ENCODE measurements around the gene CKS2.
"Not testable (repeated sequence)": the region's sequence is repeated elsewhere in the genome, so short reads cannot be mapped to it uniquely, and the experiment has no call there.

The CKS2 gene

DNA sequence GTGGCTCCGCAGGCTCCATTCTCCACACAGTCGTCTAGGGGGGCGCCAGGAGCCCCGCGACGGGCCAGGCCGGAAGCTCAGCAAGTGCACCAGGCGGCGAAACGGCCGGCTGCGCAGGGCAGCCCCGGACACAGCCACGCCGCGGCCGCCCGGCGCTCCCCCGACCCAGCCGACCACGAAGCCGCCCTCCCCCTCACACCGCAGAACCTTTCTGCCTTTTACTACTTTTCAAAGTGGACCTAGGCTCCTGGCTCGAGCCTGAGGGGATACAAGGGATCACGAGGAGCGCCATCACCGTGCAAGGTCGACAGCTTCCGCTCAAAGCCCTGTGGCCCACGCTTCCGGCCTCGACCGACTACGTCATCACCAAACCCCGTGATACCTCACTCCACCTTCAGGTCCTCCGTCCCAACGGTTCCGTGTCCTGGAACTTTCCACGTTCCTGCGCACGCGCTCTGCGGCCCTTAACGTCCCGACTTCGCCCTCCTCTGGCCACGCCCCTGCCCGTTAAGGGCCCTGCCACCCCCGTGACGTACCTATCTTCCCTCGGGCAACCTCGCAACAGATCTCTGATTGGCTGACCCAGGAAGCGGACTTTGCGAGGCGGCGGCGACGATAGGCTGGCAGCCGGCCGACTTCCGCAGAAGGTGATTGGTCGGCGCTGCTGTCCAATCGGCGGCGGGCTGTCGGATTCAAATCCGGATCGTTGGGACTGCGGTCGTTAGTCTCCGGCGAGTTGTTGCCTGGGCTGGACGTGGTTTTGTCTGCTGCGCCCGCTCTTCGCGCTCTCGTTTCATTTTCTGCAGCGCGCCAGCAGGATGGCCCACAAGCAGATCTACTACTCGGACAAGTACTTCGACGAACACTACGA is at the start of gene CKS2:
Gene CKS2 (plus strand): TSS at position 721 of the 871 bp plus-strand sequence. CDS start 98 bp downstream, at position 819.
- DNase-seq: peak; percentile 100

DNA sequence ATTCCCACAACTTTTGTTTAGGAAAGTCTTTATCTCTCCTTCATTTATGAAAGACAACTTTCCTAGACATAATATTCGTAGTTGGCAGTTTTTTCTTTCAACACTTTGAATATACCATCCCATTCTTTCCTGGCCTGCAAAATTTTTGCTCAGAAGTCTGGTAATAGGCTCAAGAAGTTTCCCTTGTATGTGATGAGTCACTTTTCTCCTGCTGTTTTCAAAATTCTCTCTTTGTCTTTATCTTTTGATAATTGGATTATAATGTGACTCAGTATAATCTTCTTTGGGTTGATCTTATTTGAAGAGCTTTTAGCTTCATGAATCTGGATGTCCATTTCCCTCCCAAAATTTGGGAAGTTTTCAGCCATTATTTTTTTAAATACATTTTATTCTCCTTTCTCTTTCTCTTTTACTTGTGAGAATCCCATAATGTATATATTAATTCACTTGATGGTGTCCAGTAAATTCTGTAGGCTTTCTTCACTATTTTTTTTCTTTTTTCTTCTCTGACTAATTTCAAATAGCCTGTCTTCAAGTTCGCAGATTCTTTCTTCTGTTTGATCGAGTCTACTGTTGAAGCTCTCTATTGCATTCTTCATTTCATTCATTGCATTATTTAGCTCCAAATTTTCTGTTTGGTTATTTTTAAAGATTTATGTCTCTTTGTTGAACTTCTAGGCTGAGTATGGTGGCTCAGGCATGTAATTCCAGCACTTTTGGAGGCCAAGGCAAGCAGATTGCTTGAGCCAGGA is 37.3 kb upstream of the CKS2 start:
- DNase-seq: no peak

DNA sequence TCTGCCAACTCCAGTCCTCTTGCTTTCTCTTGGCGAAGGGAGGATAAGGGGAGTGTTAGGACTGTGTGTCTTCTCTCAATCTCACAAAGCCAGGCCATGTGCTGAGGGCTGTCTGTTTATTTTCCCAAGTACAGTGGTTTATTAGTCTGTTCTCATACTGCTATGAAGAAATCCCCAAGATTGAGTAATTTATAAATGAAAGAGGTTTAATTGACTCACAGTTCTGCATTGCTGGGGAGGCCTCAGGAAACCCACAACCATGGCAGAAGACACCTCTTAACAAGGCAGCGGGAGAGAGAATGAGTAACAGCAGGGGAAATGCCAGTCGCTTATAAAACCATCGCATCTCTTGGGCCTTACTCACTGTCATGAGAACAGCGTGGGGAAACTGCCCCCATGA is 36.2 kb upstream of the CKS2 start:
- no peak for DNase-seq

DNA sequence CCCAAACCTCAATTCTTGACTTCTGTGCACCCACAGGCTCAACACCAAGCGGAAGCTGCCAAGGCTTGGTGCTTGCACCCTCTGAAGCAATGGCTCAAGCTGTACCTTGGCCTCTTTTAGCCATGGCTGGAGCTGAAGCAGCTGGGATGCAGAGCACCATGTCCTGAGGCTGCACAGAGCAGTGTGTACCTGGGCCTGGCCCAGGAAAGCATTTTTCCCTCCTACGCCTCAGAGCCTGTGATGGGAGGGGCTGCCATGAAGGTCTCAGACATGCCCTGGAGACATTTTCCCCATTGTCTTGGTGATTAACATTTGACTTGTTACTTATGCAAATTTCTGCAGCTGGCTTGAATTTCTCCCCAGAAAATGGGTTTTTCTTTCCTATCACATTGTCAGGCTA is 35.0 kb upstream of the CKS2 start:
- not testable (repeated sequence) for DNase-seq

DNA sequence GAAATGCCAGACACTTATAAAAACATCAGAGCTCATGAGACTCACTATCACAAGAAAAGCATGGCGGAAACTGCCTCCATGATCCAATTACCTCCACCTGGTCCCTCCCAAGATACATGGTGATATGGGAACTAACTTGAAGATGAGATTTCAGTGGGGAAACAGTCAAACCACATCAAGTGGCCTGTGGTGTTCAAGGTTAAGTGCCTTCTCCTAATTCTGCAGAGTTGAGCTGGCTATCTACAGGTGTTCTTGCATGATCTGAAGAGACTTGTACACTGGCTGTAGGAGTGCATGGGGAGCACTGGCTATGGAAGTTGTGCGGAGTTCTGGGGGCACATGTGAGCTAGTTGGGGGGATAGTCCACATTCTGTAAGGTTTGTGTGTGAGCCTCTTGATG is 34.0 kb upstream of the CKS2 start:
- no peak for DNase-seq

DNA sequence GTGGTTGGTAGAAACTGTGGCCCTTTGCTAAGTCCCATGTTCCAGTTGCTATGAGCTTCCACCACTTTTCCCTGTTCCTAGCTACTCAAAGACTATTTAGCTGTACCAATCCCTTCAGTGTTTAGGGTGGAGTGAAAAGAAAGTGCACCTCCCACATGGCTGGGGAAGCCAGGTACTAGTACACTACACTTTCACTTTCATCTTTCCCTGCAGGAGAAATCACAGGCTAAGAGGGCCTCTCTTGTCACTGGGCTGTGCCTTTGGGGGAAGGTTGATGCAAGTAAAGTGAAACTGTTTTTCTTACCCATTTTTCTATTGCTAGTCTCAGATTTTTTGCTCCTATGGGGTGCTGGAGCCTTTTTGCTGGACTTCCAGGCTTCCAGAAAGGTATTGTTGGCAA is 33.5 kb upstream of the CKS2 start:
- DNase-seq: no peak

DNA sequence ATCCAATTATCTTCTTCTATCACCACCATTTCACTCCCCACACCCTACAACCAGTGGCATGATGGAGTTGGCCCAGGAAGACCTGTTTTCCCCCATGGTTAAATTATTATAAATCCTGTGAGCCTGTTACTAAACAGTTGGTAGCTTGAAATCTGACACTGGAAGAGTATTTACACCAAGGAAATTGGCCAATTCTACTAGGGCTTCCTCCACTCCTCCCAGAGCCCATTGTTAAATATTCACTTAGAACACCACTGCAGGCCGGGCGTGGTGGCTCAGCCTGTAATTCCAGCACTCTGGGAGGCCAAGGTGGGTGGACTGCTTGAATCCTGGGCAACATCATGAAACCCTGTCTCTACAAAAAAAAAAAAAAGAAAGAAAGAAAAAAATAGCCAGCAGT is 32.4 kb upstream of the CKS2 start:
- no peak for DNase-seq

DNA sequence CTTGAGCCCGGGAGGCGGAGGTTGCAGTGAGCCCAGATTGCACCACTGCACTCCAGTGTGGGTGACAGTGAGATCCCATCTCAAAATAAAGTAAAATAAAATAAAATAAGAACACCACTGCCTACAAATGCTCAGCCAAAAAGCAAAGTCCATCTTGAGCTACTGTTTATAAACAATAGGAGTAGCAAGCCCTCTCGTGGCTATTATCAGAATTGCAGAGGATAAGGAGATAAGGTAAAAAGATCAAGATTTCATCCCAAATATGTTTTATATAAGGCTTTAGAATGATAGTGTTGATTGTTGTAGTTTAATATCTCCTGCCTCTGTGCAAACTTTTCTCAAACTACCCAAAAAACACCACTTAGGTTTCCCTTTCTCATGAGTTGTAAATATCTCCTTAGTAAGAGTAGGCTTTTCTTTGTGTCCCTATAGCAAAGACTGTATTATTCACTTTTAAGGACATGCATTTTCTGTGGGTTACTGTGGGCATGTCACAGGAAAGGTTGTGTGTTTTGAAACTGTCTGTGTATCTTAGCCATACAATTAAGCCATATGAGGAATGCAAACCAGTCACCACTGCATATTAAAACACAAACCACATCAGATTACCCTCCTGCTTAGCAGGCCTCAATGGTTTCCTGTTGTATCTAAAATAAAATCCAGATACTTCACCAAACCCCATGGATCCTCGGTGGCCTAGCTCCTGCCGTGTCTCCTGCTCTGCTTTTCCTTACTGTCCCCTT is 31.8 kb upstream of the CKS2 start:
- DNase-seq: peak; percentile 43

DNA sequence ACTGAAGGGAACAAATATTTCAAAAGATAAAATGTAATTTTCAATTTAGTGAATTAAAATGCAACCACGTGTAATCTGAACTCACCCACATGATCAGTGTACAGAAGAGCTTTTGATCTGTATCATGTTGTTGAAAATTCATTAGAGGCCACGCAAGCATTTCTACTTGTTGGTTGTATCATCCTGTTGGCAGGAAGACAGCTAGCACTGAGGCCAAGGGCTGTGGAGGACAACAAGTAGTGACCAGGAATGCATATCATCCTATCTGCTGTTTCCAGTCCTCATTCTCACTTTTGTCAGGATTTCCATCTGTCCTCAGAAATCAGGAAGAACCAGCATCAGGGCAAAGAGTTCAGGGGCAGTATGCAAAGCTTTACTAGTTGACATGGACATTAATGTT is 29.9 kb upstream of the CKS2 start:
- DNase-seq: no peak

DNA sequence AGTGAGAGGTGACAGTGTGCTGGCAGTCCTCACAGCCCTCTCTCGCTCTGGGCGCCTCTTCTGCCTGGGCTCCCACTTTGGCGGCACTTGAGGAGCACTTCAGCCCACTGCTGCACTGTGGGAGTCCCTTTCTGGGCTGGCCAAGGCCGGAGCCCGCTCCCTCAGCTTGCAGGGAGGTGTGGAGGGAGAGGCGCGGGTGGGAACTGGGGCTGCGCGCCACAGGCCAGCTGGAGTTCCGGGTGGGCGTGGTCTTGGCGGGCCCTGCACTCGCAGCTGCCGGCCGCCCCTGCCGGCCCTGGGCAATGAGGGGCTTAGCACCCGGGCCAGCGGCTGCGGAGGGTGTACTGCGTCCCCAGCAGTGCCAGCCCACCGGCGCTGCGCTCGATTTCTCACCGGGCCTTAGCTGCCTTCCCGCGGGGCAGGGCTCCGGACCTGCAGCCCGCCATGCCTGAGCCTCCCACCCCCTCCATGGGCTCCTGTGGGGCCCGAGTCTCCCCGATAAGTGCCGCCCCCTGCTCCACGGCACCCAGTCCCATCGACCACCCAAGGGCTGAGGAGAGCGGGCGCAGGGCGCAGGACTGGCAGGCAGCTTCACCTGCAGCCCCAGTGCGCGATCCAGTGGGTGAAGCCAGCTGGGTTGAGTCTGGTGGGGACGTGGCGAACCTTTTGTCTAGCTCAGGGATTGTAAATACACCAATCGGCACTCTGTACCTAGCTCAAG is 28.6 kb upstream of the CKS2 start:
- DNase-seq: not testable (repeated sequence)

DNA sequence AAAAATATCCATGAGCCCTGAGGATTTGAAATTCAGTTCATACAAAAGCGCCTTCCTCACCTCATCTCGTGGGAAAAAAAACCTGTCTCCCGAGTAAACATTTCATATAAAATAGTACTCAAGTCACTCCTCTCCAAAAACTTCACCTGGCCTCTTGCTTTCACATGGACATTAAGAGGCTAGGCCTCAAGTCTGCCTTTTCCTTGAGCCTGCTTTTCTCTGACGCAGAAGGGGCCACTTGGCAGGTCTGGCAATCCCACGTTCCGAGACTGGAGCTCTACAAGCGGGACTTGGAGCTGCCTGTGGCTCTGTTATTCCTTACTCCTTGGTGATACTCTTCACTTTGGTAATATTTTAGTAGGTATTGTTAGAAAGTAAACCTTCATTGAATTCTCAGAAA is 26.9 kb upstream of the CKS2 start:
- no peak for DNase-seq

DNA sequence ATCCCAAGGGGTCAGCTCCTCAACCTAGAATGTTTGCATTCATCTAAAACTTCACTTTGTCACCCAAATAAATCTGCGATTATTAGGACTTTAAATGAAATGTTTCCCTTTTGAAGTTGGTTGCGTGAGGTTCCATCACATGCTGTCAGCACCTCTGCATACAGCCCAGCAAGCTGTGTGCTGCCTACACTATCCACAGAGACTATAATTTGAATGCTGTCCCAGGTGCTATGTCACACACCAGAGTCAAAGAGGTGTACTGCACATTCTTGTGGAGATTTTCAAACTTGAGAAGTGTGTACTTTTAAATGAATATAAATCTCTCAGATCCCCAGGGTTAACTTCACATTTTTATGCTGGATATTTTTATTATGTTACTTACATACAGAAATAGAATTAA is 19.3 kb upstream of the CKS2 start:
- no peak for DNase-seq

DNA sequence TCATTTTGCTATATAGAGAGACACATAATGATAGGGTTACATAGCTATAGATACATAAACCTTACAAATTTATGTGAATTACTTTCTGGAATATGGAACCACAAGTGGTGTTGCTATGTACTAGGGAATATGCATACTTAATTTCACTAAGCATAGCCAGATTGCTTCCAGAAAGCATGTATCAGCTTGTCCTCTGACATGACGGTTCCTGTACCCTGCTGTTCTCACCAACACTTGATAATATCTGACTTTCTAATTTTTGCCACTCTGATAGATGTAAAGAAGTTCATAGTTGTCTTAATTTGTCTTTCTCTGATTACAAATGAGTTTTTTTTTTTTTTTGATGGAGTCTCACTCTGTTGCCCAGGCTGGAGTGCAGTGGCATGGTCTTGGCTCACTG is 18.0 kb upstream of the CKS2 start:
- DNase-seq: no peak

DNA sequence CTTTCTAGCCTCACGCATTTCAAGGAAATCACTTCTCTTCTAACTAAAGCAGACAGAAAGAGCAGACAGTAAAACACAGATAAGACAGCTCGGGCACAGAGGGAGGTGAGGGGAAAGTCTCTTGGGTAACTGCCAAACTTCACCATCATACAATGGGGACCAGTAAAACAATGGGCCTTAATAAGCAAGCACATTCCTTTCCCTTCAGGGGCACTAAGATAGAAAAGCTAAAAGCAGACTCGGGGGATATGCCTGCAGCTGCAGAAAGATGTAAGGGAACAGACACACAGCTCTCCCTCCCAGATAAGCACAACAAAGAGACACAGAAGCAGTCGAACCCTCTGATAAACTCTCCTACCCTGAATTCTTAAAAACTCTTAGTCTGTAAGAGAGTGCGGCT is 15.6 kb upstream of the CKS2 start:
- peak; percentile 17 for DNase-seq

DNA sequence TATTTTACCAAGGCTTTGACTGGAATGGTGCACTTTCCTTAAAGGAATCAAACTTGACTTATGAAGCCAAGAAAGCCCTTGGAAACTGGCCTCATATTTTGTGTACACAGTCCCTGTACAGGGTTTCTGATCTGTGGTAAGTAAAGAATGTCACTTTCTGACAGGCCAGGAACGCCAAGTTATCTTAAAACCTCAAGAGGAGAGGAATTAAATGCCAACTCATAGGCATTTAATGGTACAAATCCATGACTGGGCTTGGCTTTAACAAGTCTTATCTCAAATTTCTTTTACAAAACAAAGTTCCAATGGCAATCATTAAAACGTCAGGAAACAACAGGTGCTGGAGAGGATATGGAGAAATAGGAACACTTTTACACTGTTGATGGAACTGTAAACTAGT is 9.0 kb upstream of the CKS2 start:
- DNase-seq: not testable (repeated sequence)

DNA sequence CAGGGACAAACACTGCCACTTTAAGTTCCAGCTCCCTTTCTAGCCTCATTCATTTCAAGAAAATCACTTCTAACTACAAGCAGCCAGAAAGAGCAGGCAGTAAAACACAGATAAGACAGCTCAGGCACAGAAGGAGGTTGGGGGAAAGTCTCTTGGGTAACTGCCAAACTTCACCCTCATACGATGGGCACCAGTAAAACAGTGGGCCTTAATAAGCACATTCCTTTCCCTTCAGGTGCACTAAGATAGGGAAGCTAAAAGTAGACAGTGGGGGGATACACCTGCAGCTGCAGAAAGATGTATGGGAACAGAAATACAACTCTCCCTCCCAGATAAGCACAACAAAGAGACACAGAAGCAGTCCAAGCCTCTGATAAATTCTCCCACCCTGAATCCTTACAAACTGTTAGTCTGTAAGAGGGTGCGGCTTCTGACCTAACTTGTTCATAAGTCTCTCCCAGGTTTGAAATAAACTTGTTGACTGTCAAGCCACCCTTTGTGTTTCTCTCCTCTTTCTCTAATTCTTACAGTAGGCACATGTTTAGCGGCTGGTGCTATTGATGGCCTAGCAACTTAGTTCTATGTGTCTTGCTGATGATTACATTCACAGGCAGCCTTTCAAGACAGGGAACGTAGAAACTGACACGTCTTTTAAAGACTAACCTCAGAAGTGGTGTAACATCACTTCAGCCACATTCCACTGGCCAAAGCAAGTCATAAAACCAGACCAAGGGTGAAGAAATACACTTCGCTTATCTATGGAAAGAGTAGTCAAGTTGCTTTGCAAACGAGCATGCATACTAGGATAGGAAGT is 6.8 kb upstream of the CKS2 start:
- no peak for DNase-seq

DNA sequence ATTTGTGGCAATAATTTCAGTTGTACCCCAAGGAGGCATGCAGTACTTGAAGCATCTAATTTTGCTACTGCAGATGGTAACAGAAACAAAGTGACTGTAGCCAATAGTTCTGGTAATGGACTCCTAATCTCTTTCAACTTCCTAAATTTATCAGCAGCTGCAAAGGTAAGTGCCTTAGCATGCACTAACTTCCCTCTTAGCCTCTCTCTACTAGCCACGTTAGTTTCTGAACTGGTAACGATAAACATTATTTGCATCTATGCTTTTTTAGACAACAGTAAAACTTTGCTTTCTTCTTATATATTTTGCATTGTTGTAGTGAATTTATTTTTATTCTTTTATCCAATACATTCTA is 6.2 kb upstream of the CKS2 start:
- no peak for DNase-seq

DNA sequence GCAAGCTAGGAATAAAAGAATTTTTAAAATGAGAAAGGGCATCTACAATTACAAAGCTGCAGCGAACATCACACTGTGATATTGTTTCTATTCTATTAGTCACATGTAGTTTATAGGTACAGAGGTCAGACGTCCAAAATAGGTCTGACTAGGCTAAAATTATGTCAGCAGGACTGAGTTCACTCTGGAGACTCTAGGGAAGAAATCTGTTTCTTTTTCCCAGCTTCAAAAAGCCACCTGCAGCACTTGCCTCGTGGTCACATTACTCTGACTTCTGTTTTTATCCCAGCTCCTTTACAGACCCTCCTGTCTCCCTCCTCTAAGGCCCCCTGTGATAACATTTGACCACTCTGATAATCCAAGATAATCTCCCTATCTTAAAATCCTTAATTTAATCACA is 5.1 kb upstream of the CKS2 start:
- no peak for DNase-seq

DNA sequence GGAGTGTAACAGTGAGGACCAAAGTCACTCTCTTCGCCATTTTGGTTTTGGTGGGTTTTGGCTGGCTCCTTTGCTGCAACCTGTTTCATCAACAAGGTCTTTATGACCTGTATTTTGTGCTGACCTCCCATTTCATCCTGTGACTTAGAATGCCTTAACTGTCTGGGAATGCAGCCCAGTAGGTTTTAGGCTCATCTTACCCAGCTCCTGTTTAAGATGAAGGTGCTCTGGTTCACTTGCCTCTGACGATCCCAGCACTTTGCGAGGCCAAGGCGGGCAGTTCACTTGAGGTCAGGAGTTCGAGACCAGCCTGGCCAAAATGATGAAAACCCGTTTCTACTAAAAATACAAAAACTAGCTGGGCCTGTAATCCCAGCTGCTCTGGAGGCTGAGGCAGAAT is 1.8 kb upstream of the CKS2 start:
- DNase-seq: no peak

DNA sequence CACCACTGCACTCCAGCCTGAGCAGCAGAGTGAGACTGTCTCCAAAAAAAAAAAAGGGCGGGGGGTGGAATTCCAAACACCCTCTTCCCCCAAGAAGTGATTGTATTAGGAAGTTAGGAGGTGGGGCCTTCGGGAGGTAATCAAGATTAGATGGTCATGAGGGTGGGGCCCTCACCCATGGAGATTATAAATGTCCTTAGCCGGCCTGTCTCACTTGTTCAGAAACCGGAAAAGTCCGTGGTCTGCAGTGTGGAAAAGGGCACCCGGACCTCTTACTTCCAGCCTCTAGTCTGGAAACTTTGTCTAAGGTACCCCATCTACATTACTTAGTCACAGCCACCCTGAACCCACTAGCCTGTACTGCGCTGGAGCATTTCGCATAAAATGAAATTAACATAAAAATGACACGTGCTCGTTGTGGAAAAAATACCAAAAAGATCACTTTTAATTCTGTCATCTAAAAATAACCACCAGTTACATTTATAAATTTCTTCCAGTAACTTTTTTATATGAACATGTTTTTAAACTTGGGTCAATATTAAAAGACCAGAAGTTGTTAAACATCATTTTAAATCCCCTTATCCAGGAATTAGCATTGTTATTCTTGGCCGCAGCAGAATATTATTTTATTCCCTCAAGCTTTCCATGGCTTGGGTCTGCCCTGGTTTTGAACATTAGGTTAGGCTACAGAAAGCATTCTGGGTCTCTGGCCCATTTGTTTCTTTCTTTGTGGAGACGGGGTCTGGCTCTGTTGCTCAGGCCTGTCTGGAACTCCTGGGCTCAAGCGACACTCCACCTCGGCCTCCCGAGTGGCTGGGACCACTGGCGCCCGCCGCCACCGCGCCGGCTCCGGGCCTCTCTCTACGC is 1.2 kb upstream of the CKS2 start:
- DNase-seq: no peak
